GM18868 (cell line): Measurements from ENCODE around the gene WWP2.

Experiments
- ATAC-seq: cut with Tn5 transposase; IDR thresholded peaks from one replicate; pipeline ENCODE4 v1.9.1; 2021; ENCODE audit warnings: mild to moderate bottlenecking, moderate library complexity; ENCODE audit not compliant: unreplicated experiment

The WWP2 gene

GRCh38 chr16:69886726-69887125, 124.6 kb downstream of the WWP2 start:
- no peak for ATAC-seq

GRCh38 chr16:69888005-69888590, 126.0 kb downstream of the WWP2 start:
- no peak for ATAC-seq

GRCh38 chr16:69889295-69889964, 127.3 kb downstream of the WWP2 start:
- no peak for ATAC-seq

- ATAC-seq: no peak
These were observed 128.2 kb downstream of the WWP2 start for GRCh38 chr16:69890114-69890891.

GRCh38 chr16:69890892-69891282, 128.8 kb downstream of the WWP2 start:
- ATAC-seq: no peak

- no peak for ATAC-seq
These were observed 130.2 kb downstream of the WWP2 start for GRCh38 chr16:69892378-69892777.

GRCh38 chr16:69893106-69893505, 131.0 kb downstream of the WWP2 start:
- ATAC-seq: no peak

GRCh38 chr16:69894676-69895075, 132.5 kb downstream of the WWP2 start:
- no peak for ATAC-seq

- no peak for ATAC-seq
These were observed 141.8 kb downstream of the WWP2 start for GRCh38 chr16:69903865-69904415.

- no peak for ATAC-seq
These were observed 142.5 kb downstream of the WWP2 start for GRCh38 chr16:69904495-69905170.

GRCh38 chr16:69905171-69905555, 143.0 kb downstream of the WWP2 start:
- no peak for ATAC-seq

- no peak for ATAC-seq
These were observed 144.8 kb downstream of the WWP2 start for GRCh38 chr16:69906838-69907401.

GRCh38 chr16:69909043-69909442, 146.9 kb downstream of the WWP2 start:
- no peak for ATAC-seq

GRCh38 chr16:69909760-69910159, 147.6 kb downstream of the WWP2 start:
- ATAC-seq: no peak

- no peak for ATAC-seq
These were observed 148.8 kb downstream of the WWP2 start for GRCh38 chr16:69910964-69911363.

GRCh38 chr16:69916462-69916861, 154.3 kb downstream of the WWP2 start:
- ATAC-seq: no peak

- ATAC-seq: no peak
These were observed 155.2 kb downstream of the WWP2 start for GRCh38 chr16:69917311-69917710.

- no peak for ATAC-seq
These were observed 155.6 kb downstream of the WWP2 start for GRCh38 chr16:69917739-69918138.

- ATAC-seq: no peak
These were observed 156.1 kb downstream of the WWP2 start for GRCh38 chr16:69918241-69918640.

GRCh38 chr16:69921127-69921526, 159.0 kb downstream of the WWP2 start:
- ATAC-seq: no peak

- no peak for ATAC-seq
These were observed 160.1 kb downstream of the WWP2 start for GRCh38 chr16:69922200-69922599.
